Epidermal melanocyte (primary cell): ENCODE data around the gene PPP1R12C.

Experiments
- DNase-seq: peaks from one replicate; pipeline ENCODE4 v3.0.0; 2011; ENCODE audit warnings: low spot score; ENCODE audit not compliant: insufficient read length

Gene PPP1R12C

DNA sequence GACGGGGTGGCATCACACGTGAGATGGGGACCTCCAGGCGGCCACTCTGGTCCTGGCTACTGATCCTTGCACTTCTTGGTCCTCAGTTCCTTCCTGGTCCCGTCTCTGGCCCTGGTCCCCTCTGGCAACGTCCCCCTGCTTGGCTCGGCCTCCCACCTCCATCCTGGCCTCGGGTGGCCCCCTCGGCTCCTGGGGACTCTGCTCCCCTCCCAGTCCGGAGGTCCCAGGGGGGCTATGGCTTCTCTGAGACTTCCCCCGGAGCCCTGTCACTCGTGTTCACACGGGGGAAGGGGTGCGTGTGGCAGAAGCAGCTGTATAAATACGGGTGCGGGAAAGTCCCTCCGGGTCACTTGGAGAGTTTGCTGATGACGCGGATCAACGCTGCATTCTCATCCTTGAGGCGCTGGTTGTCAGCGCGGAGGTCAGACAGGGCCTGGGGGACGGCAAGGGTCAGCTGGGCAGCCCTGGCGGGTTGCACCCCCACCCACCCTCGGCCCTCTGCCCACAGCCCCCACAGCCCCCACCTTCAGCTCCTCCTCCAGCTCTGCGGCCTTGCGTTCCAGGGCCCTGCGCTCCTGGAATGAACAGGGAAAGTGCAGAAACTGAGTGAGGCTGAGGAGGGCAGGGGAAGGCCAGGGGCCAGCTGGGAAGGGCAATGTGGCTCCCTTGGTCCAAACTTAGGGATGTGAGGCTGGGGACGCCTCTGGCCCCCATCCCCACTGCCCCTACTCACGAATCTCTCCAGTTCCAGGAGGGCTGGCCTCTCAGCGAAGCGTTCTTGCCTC, 26.1 kb downstream of the PPP1R12C start:
- DNase-seq: no peak

DNA sequence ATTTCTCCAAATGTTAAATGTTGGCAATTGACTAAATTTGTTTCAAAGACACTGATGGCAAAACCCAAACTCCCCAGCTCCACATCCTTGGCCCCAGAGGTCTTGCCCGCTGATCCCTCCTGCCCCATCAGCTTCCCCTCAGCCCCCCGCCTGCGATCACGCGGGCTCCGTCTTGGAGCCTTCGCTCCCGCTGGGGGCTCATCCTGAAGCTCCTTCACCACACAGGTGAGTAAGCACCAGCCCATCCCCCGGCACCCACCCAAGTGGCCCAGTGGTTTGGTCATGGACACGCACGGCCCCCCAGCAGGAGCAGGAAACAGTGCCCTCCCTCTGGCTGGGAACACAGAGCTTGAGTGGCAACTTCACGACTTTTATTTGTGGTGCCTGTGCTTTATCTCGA, 26.9 kb downstream of the PPP1R12C start:
- no peak for DNase-seq

DNA sequence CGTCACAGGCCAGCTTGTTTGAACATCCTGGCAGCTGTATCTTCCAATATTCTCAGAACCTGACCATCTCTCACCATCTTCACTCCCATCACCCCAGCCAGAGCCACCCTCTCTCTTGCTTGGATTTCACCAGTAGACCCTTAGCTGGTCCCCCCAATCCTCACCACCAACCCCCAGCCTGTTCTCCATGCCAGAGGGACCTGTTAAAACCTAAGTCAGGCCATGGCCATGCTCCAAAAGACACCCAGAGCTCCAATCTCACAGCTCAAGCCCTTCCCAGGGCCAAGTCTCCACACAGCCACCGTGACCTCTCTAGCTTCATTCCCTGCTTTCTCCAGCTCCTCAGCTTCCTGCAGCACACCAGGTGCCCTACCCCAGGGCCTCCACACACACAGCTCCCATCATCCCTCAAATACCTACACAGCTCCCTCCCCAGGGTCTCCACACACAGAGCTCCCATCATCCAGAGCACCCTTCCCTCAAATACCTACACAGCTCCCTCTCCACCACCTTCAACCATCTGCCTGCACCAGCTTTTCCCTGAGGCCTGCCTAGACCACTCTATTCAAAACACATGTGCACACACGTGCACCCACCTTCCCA, 28.0 kb downstream of the PPP1R12C start:
- no peak for DNase-seq

DNA sequence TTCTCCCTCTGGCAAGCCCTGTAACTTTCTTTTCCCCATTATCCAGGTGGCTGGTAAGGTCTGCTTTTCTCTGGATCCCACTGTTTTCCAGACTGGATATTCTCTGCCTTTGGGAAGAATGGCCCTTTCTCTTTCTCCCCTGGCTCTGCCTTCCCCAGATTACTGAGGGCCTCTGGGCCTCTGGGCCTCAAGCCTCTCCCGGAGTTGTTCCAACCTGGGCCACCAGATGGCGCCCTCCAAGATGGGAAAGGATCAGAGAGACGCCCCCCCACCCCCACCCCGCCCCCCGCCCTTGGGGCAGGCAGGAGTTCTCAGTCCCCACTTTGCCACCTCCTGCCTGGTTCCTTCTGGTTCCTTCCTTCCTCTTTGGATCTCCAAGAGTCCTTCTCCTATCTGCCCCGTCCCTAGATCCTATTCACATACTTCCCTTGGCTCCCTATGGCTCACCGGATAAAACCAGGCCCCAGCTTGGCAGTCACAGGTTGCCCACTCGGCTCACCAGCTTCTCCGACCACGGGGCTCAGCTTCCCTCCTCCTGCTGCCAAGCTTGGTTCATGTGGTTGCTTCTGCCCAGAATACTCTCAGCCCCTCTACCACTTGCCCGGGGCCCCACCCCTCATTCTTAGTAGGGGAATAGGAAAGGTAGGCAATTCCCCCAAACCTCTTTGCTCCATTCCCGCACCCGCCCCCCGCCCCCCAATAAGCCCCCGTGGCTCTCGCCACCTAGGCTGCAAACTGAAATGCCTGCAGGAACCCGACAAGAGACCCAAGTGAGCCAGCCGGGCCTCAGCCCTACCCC, 28.7 kb downstream of the PPP1R12C start:
- peak; percentile 92 for DNase-seq

DNA sequence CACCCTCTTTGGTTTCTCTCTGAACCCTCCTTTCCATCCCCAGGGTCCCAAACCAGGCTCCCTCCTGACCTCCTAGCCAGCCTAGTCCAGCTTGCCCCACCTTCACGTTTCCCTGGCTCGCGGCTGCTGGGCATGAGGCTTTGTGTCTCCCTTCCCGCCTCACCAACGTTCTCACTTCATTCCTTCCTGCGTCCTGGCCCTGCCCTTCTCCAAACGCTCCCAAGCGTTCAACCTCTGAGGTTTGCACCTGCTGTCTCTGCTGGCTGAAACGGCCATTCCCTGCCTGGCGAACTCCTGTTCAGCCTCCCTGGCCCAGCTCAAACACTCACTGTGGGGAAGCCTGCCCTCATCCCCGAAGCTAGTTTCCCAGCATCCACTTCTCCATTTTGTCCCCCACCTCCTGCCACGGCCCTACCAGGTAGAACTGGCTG, 29.4 kb downstream of the PPP1R12C start:
- no peak for DNase-seq

DNA sequence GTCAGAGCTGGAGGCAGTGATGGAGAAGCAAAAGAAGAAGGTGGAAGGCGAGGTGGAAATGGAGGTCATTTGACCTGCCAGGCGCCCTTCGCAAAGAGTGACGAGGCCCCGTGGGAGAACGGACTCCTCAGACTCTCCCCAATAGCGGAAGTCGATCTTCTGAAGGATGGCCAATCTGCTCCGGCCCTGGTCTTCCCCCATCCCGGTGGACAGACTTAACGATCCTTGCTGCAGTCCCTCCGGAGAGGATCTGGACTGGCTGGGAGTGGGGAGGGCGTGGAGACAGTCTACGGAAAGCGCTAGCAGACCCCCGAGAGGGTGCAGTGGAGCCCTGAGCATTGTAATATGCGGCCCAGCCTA, 29.9 kb downstream of the PPP1R12C start:
- peak; percentile 71 for DNase-seq

DNA sequence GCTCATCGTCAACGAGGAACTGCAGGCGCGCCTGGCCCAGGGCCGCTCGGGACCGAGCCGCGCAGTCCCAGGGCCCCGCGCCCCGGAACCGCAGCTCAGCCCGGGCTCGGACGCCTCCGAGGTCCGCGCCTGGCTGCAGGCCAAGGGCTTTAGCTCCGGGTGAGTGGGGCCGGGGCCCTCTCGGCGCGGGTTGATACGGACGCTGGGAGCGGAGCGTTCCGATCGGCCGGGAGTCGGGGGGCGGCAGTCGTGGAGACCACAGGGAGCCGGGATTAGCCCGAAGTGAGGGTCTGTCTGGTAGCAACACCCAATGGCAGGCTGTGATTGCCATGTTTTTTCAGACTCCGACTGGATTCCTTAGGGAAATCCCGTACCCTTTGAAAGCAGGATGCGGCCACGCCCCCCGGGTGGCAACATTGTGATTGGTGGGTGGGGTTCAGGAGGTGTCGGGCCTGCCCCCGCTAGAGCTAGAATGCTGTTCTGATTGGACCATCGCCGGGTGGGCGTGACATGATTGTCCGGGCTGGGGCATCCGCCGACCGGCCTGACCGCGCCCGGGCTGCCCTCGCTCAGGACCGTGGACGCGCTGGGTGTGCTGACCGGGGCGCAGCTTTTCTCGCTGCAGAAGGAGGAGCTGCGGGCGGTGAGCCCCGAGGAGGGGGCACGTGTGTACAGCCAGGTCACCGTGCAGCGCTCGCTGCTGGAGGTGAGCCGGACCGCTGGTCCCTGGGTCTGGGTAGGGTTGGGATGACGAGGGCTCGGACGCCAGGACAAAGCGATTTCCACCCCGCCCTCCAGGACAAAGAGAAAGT, 30.5 kb downstream of the PPP1R12C start:
- peak; percentile 100 for DNase-seq

DNA sequence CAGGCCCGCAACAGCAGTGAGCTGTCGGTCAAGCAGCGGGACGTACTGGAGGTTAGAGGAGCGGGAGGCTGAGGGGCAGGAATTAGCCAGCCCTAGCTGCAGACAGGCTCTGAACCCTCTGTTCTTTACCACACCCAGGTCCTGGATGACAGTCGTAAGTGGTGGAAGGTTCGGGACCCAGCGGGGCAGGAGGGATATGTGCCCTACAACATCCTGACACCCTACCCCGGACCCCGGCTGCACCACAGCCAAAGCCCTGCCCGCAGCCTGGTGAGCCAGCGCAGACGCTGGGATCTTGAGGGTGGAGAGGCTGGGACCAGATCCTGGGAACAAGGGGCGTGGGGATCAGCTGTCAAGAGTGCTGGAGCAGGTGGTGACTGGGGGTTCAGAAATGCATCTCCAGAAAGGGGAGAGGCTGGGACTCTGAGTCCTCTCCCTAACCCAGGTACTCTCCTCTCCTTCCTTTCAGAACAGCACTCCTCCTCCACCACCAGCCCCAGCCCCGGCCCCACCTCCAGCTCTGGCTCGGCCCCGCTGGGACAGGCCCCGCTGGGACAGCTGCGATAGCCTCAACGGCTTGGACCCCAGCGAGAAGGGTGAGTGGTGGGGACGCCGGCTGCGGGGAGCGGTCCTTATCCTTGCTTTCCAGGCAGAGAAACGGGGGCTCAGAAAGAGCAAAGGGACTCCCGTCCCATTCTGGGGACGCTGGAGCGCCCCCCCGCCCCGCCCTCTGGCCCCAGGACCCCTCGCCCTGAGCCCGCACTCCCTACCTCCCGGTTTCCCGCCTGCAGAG, 31.3 kb downstream of the PPP1R12C start:
- no peak for DNase-seq

DNA sequence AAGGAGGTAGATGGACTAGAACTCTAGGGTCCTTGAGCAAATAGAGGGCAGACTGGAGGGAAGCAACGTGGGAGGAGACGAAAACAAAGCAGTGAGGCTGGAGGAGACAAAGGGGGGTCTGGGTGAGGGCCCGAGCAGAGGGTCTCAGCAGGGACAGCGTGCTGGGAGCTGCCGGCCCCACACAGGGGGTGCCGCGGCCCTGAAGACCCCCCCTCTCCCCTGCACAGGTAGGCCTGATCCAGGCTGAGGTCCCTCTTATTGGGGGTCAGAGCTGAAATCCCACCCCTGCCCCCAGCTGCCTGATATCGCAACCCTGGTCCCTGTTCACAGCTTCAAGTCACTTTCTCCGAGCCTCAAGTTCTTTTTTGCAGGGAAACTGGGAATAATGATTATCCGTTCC, 33.0 kb downstream of the PPP1R12C start:
- no peak for DNase-seq

DNA sequence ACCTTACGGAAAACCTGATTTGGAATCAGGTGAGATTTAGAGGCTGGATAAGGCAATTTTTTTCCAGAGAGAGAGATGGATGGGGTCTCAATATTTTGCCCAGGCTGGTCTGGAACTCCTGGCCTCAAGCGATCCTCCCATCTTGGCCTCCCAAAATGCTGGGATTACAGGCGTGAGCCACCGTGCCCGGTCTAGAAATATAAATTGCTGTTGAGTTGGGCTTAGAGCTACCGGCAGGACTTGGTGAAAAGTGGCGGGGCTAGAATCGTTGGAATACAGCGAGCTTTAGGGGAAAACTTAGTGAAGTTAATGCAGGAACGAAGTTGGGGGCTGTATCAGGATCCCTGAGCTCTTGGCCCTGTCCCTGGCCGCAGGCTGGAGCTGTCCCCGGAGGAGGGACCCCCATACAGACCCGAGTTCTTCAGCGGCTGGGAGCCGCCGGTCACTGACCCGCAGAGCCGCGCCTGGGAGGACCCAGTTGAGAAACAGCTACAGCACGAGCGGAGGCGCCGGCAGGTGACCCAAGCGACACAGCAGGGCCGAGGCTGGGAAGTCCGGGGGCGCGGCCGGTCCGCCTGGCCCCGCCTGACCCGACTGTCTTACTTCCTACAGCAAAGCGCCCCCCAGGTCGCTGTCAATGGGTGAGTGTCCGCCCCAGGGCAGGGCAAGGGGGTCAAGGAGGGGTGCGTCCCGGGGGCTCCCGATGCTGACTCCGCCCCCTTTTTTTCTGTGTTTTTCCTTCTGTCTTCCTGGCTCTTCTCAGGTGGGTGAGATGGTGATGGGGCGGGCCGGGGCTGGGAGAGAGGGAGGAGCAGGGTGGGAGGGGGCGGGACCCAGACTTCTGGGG, 34.2 kb downstream of the PPP1R12C start:
- DNase-seq: no peak

DNA sequence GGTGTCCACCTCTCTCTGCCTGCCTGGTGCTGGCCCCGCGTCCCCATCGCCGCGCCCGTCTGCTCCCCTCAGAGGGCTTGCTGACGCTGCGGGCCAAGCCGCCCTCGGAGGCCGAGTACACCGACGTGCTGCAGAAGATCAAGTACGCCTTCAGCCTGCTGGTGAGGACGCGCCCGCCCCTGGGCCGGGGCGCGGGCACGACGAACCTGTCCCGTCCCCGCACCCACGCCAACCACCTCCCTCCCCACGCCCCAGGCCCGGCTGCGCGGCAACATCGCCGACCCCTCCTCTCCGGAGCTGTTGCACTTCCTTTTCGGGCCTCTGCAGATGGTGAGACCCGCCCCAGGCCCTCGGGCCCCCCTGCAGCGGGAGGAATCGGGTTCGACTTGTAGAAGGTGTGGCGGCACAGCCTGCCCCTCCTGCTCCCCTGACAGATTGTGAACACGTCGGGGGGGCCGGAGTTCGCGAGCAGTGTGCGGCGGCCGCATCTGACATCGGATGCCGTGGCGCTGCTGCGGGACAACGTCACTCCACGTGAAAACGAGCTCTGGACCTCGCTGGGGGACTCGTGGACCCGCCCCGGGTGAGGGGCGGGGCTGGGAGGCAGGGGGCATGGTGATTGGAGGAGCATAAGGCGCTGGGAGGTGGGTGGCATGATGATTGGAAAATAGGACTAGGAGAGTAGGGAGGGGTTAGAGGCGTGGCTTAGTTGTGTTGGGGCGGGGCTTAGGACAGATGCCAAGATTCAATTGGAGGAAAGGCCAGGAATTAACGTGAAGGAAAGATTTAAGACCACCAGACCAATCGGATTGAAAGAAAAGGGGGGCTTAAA, 35.2 kb downstream of the PPP1R12C start:
- DNase-seq: peak; percentile 59

DNA sequence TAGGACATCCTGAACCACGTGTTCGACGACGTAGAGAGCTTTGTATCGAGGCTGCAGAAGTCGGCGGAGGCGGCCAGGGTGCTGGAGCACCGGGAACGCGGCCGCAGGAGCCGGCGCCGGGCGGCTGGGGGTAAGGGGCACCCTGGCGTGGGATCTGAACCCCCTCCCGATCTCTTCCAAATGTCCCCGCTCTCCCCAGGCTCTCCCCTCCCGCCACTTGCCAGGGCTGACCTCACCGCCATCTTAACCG, 35.7 kb downstream of the PPP1R12C start:
- DNase-seq: no peak

DNA sequence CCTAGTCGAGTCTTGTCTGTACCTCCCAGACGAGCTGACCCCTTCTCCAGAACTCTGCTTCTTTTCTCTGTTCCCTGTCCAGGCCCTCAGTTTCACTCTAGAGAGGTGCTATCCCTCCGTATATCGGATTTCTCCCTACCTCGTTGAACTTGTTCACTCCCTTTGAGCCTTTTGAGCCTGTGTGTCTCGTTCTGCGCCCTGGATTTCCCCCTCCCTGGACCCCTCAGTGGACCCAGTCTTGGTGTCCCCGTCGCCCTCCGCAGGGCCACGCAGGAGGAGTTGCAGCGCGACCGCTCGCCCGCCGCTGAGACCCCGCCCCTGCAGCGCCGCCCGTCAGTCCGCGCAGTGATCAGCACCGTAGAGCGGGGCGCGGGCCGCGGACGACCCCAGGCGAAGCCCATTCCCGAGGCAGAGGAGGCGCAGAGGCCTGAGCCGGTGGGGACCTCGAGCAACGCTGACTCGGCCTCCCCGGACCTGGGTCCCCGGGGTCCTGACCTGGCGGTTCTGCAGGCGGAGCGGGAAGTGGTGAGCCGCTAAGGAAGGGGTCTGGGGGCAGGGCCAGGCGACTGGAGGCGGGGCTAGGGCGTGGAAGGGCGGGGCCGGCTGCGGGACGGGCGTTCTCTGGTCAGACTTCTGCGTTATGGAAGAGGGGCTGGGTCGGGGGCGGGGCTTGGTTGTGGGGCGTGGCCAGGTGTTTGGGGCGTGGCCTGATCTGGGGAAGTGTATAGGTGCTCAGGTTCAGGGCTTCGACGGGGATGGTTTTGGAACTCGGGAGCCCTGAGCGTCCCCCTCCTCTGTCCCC, 36.3 kb downstream of the PPP1R12C start:
- peak; percentile 88 for DNase-seq

DNA sequence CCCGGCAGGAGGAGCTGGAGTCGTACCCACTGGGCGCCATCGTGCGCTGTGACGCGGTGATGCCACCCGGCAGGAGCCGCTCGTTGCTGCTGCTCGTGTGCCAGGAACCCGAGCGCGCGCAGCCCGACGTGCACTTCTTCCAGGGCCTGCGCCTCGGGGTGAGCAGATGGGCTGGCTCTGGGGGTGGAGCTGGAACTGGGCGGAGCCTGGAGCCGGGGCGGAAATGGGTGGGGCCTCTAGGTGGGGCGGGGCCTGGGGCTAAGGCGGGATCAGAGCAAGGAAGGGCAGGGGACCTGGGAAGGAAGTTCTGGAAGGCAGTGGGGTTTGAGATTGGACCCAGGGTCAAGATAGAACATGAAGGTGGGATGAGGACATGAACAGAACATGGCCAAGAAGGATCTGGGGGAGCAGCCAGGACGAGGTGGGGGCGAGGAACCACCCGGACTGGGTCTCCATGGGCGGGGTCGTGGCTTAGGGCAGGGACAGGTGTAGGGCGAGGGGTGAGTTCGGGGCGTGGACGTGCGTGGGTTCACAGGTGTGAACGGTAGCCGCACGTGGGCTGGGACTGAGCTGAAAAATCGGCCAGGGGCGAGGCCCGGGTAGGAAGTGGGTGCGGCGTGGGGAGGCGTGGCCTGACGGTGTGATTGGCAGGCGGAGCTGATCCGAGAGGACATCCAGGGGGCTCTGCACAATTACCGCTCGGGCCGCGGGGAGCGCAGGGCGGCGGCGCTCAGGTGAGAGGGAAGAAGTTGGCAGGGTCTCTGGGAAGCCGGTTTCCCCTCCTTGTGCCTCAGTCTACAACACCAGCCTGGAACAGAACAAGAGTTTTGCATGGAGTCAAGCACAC, 37.1 kb downstream of the PPP1R12C start:
- DNase-seq: peak; percentile 66

DNA sequence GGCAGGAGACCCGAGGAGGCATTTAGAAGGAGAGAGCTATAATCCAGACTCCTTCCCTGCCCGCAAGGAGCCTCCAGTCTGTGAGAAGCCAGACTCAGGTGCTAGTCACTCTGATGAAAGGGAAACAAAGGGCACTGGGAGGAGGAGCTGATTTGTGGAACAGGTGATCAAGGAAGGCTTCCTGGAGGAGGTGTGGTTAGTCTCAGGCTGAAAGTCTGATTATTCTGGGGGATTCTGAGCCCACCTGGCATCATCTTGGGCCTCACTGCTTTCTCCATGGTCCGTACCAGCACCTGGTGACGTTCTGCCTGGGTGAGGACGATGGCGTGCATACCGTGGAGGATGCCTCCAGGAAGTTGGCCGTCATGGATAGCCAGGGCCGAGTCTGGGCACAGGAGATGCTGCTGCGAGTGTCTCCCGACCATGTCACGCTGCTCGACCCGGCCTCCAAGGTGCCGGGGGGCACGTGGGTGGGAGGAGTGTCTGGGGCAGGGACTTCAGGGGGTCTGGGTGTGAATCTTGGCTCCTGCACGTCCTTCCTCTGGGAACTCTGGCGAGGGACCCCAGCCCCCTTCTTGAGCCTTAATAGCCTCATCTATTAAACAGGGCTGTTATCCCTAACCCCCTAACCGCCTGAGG, 37.9 kb downstream of the PPP1R12C start:
- no peak for DNase-seq

DNA sequence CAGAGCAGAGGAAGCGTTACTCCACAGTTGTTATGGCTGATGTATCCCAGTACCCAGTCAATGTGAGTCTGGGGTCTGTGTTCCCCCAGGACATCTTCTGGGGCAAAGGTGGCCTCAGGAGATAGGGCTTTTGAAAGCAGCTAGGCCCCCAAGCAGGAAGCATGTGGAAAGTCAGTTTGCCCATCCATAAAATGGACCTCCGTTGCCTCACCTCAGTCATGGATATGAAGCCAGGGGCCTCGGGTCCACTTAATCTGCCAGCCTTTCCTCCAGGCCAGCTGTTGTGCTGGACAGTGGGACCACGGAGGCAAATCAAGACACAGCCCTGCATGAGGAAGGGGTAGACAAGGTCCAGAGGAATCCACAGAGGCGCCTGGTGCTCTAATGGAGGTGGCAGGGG, 38.4 kb downstream of the PPP1R12C start:
- DNase-seq: no peak

DNA sequence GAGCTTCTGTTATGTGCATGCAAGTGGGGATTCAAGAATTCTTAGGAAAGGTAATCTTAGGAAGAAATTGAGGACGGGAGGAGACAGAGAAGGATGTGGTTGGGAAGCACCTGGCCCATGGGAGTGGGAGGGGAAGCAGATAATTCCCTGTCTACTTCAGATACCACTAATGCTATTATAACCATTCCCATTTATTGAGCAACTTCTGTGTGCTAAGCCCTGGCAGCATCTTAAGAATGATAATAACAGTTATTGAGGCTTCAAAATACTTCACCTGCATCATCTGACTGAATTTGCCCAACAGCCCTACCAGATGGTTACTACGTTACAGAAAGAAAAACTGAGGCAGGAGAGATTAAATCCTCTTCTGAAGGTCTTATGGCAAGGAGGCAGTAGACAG, 40.3 kb downstream of the PPP1R12C start:
- no peak for DNase-seq
